Central memory CD8-positive, alpha-beta T cell (primary cell): ENCODE measurements around the gene TBC1D16.

Experiments
- ATAC-seq: fragments of 150-1000 bp; cut with Tn5 transposase; replicated peaks from 2 replicates; pipeline ENCODE4 v1.10.0; 2022; ENCODE audit warnings: mild to moderate bottlenecking, moderate FRiP score, moderate number of reproducible peaks; ENCODE audit not compliant: poor library complexity, severe bottlenecking; ENCODE audit errors: extremely low read depth
- DNase-seq, 2 donors: peaks; one replicate each; pipeline ENCODE4 v3.0.0; 2021; ENCODE audit warnings: low spot score in 2 of 2
- H3K27ac Mint-ChIP-seq: one replicate; pipeline ENCODE4 v1.8.0; 2022; ENCODE audit warnings: low read depth, mild to moderate bottlenecking, moderate library complexity, mixed read lengths
- H3K27me3 Mint-ChIP-seq: one replicate; pipeline ENCODE4 v1.8.0; 2022; ENCODE audit warnings: mixed read lengths
- H3K36me3 Mint-ChIP-seq: one replicate; pipeline ENCODE4 v1.8.0; 2022; ENCODE audit warnings: mild to moderate bottlenecking, moderate library complexity, mixed read lengths; ENCODE audit not compliant: insufficient read depth
- H3K4me1 Mint-ChIP-seq: one replicate; pipeline ENCODE4 v1.8.0; 2022; ENCODE audit warnings: mixed read lengths
- H3K4me3 Mint-ChIP-seq: one replicate; pipeline ENCODE4 v1.8.0; 2022; ENCODE audit warnings: mild to moderate bottlenecking, moderate library complexity, mixed read lengths
- H3K9me3 Mint-ChIP-seq: one replicate; pipeline ENCODE4 v1.8.0; 2022; ENCODE audit warnings: mixed read lengths

Gene TBC1D16

GRCh38 chr17:79888811-79889634, 146.6 kb downstream of the TBC1D16 start:
- H3K27me3 Mint-ChIP-seq = peaks cover 71% of the 10 kb centered on the region
- no peaks in the 10 kb centered on the region for H3K9me3 Mint-ChIP-seq
- peaks cover 2% of the 10 kb centered on the region for H3K36me3 Mint-ChIP-seq
- DNase-seq = no peak
- no peaks in the 10 kb centered on the region for H3K4me1 Mint-ChIP-seq
- no peak overlapping the region for H3K27ac Mint-ChIP-seq
- ATAC-seq = no peak
- H3K4me3 Mint-ChIP-seq = no peak overlapping the region

- peaks cover 2% of the 10 kb centered on the region for H3K36me3 Mint-ChIP-seq
- DNase-seq = no peak
- H3K27ac Mint-ChIP-seq = no peak overlapping the region
- ATAC-seq = no peak
- H3K9me3 Mint-ChIP-seq = no peaks in the 10 kb centered on the region
- H3K27me3 Mint-ChIP-seq = peaks cover 78% of the 10 kb centered on the region
- no peaks in the 10 kb centered on the region for H3K4me1 Mint-ChIP-seq
- no peak overlapping the region for H3K4me3 Mint-ChIP-seq
Measured at GRCh38 chr17:79888009-79888540, 147.6 kb downstream of the TBC1D16 start.

GRCh38 chr17:79887451-79887991, 148.2 kb downstream of the TBC1D16 start:
- H3K27me3 Mint-ChIP-seq = peaks cover 78% of the 10 kb centered on the region
- no peak overlapping the region for H3K4me3 Mint-ChIP-seq
- DNase-seq (no peak), ATAC-seq (no peak)
- no peaks in the 10 kb centered on the region for H3K9me3 Mint-ChIP-seq
- no peaks in the 10 kb centered on the region for H3K4me1 Mint-ChIP-seq
- H3K36me3 Mint-ChIP-seq = peaks cover 2% of the 10 kb centered on the region
- H3K27ac Mint-ChIP-seq = no peak overlapping the region

GRCh38 chr17:79883202-79883601, 152.5 kb downstream of the TBC1D16 start:
- Mint-ChIP-seq H3K27ac (no peak overlapping the region), H3K4me3 (no peak overlapping the region)
- DNase-seq = no peak

More at GRCh38 chr17:79883202-79883601, 152.5 kb downstream of the TBC1D16 start:
- H3K4me1 Mint-ChIP-seq = no peaks in the 10 kb centered on the region
- no peaks in the 10 kb centered on the region for H3K36me3 Mint-ChIP-seq
- H3K27me3 Mint-ChIP-seq = peaks cover 85% of the 10 kb centered on the region
- ATAC-seq = no peak
- no peaks in the 10 kb centered on the region for H3K9me3 Mint-ChIP-seq
